Kidney (tissue), 14 donors: ENCODE data around the gene PLA2G6. TPM values are rescaled to one million over a fixed set of nuclear protein-coding genes. Genes with fewer than 3 reads are reported as not detected.

Source experiments
- DNase-seq, 5 donors: peaks; one replicate each; pipeline ENCODE4 v3.0.0-alpha.2; 2013 to 2020
- FAIRE-seq: peaks from 2 replicates; lab custom pipeline; 2012; peaks lifted over from hg19 to GRCh38; lab: Jason Lieb, UNC
- H3K27ac ChIP-seq, 2 donors: one replicate each; pipeline ENCODE4 v1.7.0; 2013; ENCODE audit warnings: low read depth in 2 of 2, low read length in 2 of 2, inconsistent platforms in 1 of 2
- H3K27me3 ChIP-seq: one replicate; pipeline ENCODE4 v1.7.1; 2013; ENCODE audit warnings: low read length, inconsistent platforms; ENCODE audit not compliant: control insufficient read depth, insufficient read depth
- H3K36me3 ChIP-seq, 3 donors: one replicate each; pipeline versions ENCODE4 v1.7.0 to v1.7.1; 2013; ENCODE audit warnings: low read length in 3 of 3, control low read depth in 1 of 3, inconsistent platforms in 1 of 3; ENCODE audit not compliant: insufficient read depth in 3 of 3, control insufficient read depth in 2 of 3
- H3K4me1 ChIP-seq, 3 donors: one replicate each; pipeline versions ENCODE4 v1.7.0 to v1.7.1; 2013; ENCODE audit warnings: low read length in 3 of 3, inconsistent platforms in 1 of 3, low read depth in 1 of 3; ENCODE audit not compliant: control insufficient read depth in 2 of 3, insufficient read depth in 2 of 3
- H3K4me3 ChIP-seq, 3 donors: one replicate each; pipeline versions ENCODE4 v1.7.0 to v1.8.1; 2013; ENCODE audit warnings: low read length in 3 of 3, control low read depth in 1 of 3, inconsistent platforms in 1 of 3
- H3K9ac ChIP-seq, 3 donors: one replicate each; pipeline versions ENCODE4 v1.7.0 to v1.7.1; 2013; ENCODE audit warnings: low read length in 3 of 3, control low read depth in 1 of 3, inconsistent platforms in 1 of 3
- H3K9me3 ChIP-seq, 3 donors: one replicate each; pipeline versions ENCODE4 v1.7.0 to v1.7.1; 2013; ENCODE audit warnings: low read length in 3 of 3, control low read depth in 1 of 3, inconsistent platforms in 1 of 3; ENCODE audit not compliant: control insufficient read depth in 2 of 3, insufficient read depth in 1 of 3
- intact Hi-C: fragments of 100-400 bp; cut with DNase I; formaldehyde crosslinking; loops from one replicate; pipeline ENCODE4 v1.11.1; 2022
- polyA plus RNA-seq: library from polyadenylated mRNA; stranded (reverse); fragments of 350-450 nt; fragmentation: Illumina TruSeq; extraction: RNeasy Lipid Tissue Mini Kit (QIAGEN cat#74804); gene quantifications from one replicate; pipeline ENCODE4 v1.2.3, GENCODE V29; 2014; ENCODE audit warnings: low read depth, low replicate concordance; ENCODE audit not compliant: insufficient read depth
- total RNA-seq: library from RNA; stranded (reverse); fragmentation: NEBNext Ultra II Directional; extraction: Animal tissue kit (Norgen Biotek cat#: 25700); gene quantifications from one replicate; pipeline ENCODE4 v1.2.1, GENCODE V29; 2021
- TF ChIP-seq, protein P1 (sequence below): IDR thresholded peaks from 3 replicates; pipeline ENCODE4 v1.5.1; 2012; ENCODE audit warnings: mild to moderate bottlenecking, moderate library complexity, borderline replicate concordance; ENCODE audit not compliant: insufficient read depth; ENCODE audit errors: extremely low read depth
- donor health status: control.
- donor health status: control.
- donor health status: control.
- donor health status: control.
- donor health status: control.
- donor health status: DM: yes; HTN: yes; CAD: no.
- donor health status: Normal renal cell carcinoma (clear cell type).

Gene PLA2G6
- total and polyA plus RNA-seq, 2 donors from 2014 or later, result 26.6 to 61.6 TPM

DNA sequence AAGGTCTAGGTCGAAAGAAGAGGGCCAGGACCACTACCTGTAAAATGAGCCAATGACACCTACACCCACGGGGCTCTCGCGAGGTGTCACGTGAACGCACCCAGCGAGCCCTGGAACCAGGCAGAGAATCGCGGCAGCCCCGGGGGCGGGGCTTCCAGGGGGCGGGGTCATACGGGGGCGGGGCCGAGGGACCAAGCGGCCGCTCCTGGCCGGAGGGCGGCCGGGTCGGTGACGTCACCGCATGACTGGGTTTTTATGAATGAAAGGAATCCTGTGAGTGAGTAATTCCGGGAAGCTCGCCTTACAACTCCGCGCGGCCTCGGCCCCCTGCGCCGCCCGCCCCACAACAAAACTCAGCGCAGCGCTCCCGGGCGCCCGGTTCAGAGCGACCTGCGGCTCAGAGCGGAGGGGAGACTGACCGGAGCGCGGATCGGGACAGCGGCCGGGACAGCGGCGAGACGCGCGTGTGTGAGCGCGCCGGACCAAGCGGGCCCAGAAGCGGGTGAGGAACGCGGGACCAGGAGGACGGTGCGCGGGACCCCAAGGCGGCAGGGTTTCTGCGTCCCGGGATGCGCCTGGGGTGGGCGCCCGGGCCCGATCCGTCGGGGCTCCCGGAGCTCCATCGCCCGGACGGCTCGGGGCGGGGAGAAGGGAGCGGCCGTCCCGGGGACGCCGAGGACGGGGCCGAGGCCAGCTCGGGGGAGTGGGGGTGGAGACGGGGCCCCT lies 20.2 kb upstream of the PLA2G6 start, which contains the start of gene MAFF:
MAFF (plus strand) TSS at position 284 of the 726 bp plus-strand sequence. CDS start 11,860 bp downstream, outside the sequence.
- H3K27ac ChIP-seq, result peak within 1 kb of the TSS; percentile 97 to 98
- peaks cover 0 to 18% (median 0%) of the 10 kb centered on the region in 3 donors for H3K4me1 ChIP-seq
- peak within 1 kb of the TSS in 2 of 3 donors; percentile 88 to 95 for H3K9ac ChIP-seq
- FAIRE-seq (no peak), DNase-seq (peak; percentile 96 to 99 (median 97))
- intact Hi-C loops, result no loop called here
- H3K27me3 ChIP-seq, result no peaks in the 10 kb centered on the region
- H3K4me3 ChIP-seq, result peak within 1 kb of the TSS; percentile 47 to 86 (median 83)
- TF ChIP-seq, protein P1, sequence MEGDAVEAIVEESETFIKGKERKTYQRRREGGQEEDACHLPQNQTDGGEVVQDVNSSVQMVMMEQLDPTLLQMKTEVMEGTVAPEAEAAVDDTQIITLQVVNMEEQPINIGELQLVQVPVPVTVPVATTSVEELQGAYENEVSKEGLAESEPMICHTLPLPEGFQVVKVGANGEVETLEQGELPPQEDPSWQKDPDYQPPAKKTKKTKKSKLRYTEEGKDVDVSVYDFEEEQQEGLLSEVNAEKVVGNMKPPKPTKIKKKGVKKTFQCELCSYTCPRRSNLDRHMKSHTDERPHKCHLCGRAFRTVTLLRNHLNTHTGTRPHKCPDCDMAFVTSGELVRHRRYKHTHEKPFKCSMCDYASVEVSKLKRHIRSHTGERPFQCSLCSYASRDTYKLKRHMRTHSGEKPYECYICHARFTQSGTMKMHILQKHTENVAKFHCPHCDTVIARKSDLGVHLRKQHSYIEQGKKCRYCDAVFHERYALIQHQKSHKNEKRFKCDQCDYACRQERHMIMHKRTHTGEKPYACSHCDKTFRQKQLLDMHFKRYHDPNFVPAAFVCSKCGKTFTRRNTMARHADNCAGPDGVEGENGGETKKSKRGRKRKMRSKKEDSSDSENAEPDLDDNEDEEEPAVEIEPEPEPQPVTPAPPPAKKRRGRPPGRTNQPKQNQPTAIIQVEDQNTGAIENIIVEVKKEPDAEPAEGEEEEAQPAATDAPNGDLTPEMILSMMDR, result no peak
- no peaks in the 10 kb centered on the region for H3K36me3 ChIP-seq
- H3K9me3 ChIP-seq, result no peaks in the 10 kb centered on the region

DNA sequence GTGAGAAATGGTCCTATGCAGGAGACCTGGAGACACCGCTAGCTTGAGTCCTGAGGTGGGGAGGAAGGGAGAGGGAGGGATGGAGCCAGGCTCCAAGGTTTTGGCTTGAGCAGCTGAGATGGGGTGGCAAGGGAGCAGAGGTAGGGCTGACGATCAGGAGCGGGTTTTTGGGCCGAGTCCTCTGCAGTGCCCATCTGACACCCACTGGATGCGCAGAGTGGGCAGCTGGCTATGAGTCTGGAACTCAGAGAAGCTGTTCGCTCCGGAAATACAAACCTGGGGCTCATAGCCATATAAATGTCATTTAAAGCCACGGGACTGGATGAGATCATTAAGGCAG lies 19.7 kb upstream of the PLA2G6 start:
- H3K4me3 ChIP-seq, result peak overlapping the region; percentile 47 to 59 (median 57)
- H3K9ac ChIP-seq, result peak overlapping the region in 2 of 3 donors; percentile 49 to 82
- intact Hi-C loops, result no loop called here
- FAIRE-seq (no peak), DNase-seq (peak in 1 of 5 donors; percentile 82)
- no peaks in the 10 kb centered on the region for H3K27me3 ChIP-seq
- H3K4me1 ChIP-seq, result peaks cover 0 to 18% (median 0%) of the 10 kb centered on the region in 3 donors
- peak overlapping the region; percentile 89 to 96 for H3K27ac ChIP-seq
- H3K9me3 ChIP-seq, result no peaks in the 10 kb centered on the region
- TF ChIP-seq, protein P1, result no peak
- H3K36me3 ChIP-seq, result no peaks in the 10 kb centered on the region

DNA sequence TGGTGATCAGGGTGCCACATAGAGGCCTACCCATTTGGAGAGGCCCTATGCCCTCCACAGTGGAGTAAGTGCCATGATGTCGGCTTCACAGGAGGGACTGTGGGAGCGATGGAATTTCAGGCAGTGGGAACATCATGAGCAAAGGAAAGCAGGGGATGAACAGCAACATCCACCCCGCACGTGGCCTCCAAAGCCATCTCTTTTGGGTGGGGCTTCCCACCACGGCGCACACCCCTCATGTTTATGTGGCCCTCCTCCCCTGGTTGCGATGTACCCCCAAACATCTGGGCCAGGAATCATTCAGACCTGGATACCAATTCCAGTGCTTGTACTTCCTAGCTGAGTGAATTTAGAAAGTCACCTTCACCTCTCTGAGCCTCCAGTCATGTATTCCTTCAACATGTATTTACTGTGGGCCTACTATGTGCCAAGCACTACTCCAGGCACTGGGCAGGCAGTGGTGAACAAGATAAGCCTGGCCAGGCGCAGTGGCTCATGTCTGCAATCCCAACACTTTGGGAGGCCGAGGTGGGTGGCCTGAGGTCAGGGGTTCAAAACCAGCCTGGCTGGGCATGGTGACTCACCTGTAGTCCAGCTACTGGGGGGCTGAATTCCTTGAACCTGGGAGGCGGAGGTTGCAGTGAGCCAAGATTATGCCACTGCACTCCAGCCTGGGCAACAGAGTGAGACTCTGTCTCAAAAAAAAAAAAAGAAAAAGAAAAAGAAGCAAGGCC lies 18.4 kb upstream of the PLA2G6 start:
- no peaks in the 10 kb centered on the region for H3K36me3 ChIP-seq
- intact Hi-C loops, result no loop called here
- TF ChIP-seq, protein P1, result no peak
- no peak overlapping the region for H3K9ac ChIP-seq
- H3K4me3 ChIP-seq, result no peak overlapping the region
- H3K27ac ChIP-seq, result no peak overlapping the region
- H3K4me1 ChIP-seq, result peaks cover 0 to 18% (median 0%) of the 10 kb centered on the region in 3 donors
- no peaks in the 10 kb centered on the region for H3K9me3 ChIP-seq
- H3K27me3 ChIP-seq, result no peaks in the 10 kb centered on the region
- FAIRE-seq, result no peak
- DNase-seq, result no peak
